ENCODE data around the gene GCAT. TPM values are rescaled to one million over a fixed set of nuclear protein-coding genes. Genes with fewer than 3 reads are reported as not detected.

The GCAT gene
- total and polyA plus RNA-seq, 9 of the 15 experiments (the other 6 are each of a cell fraction or from before 2014, with no cell fraction given), result 1.9 to 69.9 (median 26.4) TPM

GRCh38 chr22:37817705-37818408, 10.1 kb downstream of the GCAT start (continued):
- TF ChIP-seq ZBTB11 (CRISPR knock-in tag; IDR thresholded peaks at IDR 0.05), result no peak
- TF ChIP-seq ZBTB33 (CRISPR knock-in tag; IDR thresholded peaks at IDR 0.05), result 0 out of 2 replicates have a peak, but pooled peaks have one; percentile 38
- TF ChIP-seq GABPB1 (CRISPR knock-in tag; IDR thresholded peaks at IDR 0.05), result 0 out of 2 replicates have a peak, but pooled peaks have one; percentile 22
- peak; percentile 49; the same call in 1 of the 2 replicates for TF ChIP-seq MTA3 (IDR thresholded peaks at IDR 0.05; ENCODE audit: borderline replicate concordance)
- no peak for TF ChIP-seq ARID4B (CRISPR knock-in tag; IDR thresholded peaks at IDR 0.05)
- TF ChIP-seq PTRF (tag; IDR thresholded peaks at IDR 0.05), result no peak
- peak; percentile 54; the same call in 1 of the 2 replicates for TF ChIP-seq SUPT5H (IDR thresholded peaks at IDR 0.05)
- peak; percentile 55; the same call in 1 of the 2 replicates for TF ChIP-seq CREM (IDR thresholded peaks at IDR 0.05; ENCODE audit: low read depth)
- peak; percentile 88 for TF ChIP-seq ESRRA (IDR thresholded peaks at IDR 0.05; ENCODE audit: borderline replicate concordance, low read depth)
- TF ChIP-seq ZNF561 (CRISPR knock-in tag; conservative IDR thresholded peaks at IDR 0.05), result no peak
- TF ChIP-seq HDAC1 (IDR thresholded peaks at IDR 0.05), result no peak
- no peak for TF ChIP-seq MCM2 (IDR thresholded peaks at IDR 0.05; ENCODE audit: low read depth)
- TF ChIP-seq IRF2 (CRISPR knock-in tag; IDR thresholded peaks at IDR 0.05), result no peak
- TF ChIP-seq PCBP1 (IDR thresholded peaks at IDR 0.05; ENCODE audit: low read depth, low read length, poor library complexity, severe bottlenecking), result peak; percentile 12
